Stomach smooth muscle (tissue), 2 donors: ENCODE data around the gene CPZ.

Source experiments
- H3K27ac ChIP-seq: one replicate; pipeline ENCODE4 v1.7.0; 2013; ENCODE audit warnings: mild to moderate bottlenecking, low read length, inconsistent platforms
- H3K27me3 ChIP-seq, 2 donors: one replicate each; pipeline ENCODE4 v1.7.0; 2013; ENCODE audit warnings: low read length in 2 of 2; ENCODE audit not compliant: insufficient read depth in 2 of 2, control insufficient read depth in 1 of 2
- H3K36me3 ChIP-seq, 2 donors: one replicate each; pipeline ENCODE4 v1.7.0; 2013; ENCODE audit warnings: low read length in 2 of 2; ENCODE audit not compliant: control insufficient read depth in 2 of 2, insufficient read depth in 2 of 2
- H3K4me1 ChIP-seq: one replicate; pipeline ENCODE4 v1.7.0; 2013; ENCODE audit warnings: low read length; ENCODE audit not compliant: control insufficient read depth, insufficient read depth
- H3K4me3 ChIP-seq, 2 donors: one replicate each; pipeline ENCODE4 v1.7.0; 2013; ENCODE audit warnings: low read length in 2 of 2
- H3K9ac ChIP-seq, 2 donors: one replicate each; pipeline ENCODE4 v1.7.0; 2013; ENCODE audit warnings: low read length in 2 of 2, mild to moderate bottlenecking in 1 of 2
- H3K9me3 ChIP-seq, 2 donors: one replicate each; pipeline ENCODE4 v1.7.0; 2013; ENCODE audit warnings: low read length in 2 of 2; ENCODE audit not compliant: control insufficient read depth in 2 of 2
- donor health status: healthy.
- donor health status: Pancreatic carcinoma.

CPZ gene

DNA sequence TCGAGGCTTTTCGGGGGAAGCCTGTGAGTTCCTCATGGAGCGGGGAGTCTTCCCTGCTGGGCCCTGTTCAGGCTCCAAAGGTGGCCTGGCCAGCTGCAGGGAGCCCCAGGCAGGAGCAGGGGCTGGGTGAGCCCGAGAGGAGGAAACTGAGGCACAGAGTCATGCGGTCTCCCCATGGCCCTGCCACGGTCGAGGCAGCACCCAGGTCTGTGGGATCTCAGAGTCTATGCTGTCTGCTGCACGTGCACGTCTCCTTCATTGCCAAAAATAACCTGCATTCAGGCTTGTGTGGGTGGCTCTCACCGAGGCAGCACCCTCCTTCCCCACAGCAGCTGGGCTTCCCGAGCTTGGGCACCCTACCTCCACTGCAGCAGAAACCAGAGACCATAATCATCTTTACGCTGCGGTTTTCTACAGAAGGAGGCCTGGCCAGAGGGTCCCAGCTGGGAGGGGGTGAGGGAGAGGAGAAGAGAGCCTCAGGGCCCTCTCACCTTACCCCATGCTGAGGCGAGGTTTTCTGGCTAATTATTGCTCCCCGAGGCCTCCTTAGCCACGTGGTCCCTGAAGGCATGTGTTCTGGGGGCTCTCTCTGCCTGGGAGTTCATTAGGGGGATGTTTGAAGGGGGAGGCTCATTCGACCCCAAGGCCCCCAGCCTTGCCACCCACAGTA, 64.3 kb downstream of the CPZ start:
- no peak overlapping the region for H3K4me3 ChIP-seq
- H3K9ac ChIP-seq: no peak overlapping the region
- H3K9me3 ChIP-seq: peaks cover 2 to 4% of the 10 kb centered on the region in 2 donors
- no peaks in the 10 kb centered on the region for H3K36me3 ChIP-seq
- no peak overlapping the region for H3K27ac ChIP-seq
- H3K4me1 ChIP-seq: no peaks in the 10 kb centered on the region
- H3K27me3 ChIP-seq: peaks cover 0 to 2% of the 10 kb centered on the region in 2 donors

DNA sequence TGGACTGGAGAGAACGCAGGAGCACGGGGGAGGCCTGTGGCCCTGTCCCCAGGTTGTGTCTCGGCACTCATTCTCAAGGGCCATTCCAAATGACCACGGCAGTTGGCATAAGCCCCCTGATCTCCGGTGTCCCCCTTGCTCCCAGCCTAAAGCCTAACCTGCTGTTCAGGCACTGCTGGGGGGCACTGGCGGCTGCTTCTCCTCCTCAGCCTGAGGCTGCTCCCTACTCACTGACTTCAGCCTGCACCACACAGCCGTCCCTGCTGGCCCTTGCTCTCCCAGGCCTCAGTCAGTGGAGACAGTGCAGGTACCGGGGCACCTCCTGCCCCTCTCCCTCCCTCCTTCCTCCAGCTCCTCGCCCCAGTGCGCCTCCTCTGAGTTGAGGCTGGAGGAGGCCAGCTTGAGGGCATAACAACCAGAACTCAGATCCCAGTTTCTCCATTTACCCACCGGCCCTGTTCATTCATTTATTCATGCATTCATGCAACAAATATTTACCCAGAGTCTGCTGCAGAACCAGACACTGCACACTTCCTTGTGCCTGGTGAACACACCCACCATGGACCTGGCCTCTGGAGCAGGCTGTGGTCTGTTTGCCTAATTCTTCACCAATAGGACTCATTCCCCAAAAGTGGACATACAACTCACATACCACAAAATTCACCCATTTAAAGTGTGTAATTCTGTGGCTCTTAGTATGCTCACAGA, 65.0 kb downstream of the CPZ start:
- Histone ChIP-seq H3K4me3 (no peak overlapping the region), H3K27me3 (peaks cover 0 to 2% of the 10 kb centered on the region in 2 donors), H3K27ac (no peak overlapping the region)

DNA sequence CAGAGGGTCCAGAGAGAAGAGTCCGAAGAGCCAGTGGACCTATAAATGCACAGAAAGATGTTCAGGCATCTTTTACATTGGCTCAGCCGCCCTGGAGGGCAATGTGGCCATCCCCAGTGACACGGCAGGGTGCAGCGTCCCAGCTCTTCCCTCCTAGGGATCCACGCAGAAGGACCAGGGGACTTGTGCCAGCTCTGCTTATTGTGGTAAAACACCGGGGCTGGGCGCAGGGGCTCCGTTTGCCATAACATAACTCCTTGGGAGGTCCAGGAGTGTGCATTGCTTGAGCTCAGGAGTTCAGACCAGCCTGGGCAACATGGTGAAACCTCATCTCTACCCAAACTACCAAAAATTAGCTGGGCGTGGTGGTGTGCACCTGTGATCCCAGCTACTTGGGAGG, 70.2 kb downstream of the CPZ start:
- no peak overlapping the region for H3K4me3 ChIP-seq
- peaks cover 0 to 1% of the 10 kb centered on the region in 2 donors for H3K9me3 ChIP-seq
- H3K9ac ChIP-seq: no peak overlapping the region
- no peaks in the 10 kb centered on the region for H3K4me1 ChIP-seq
- H3K27me3 ChIP-seq: peaks cover 0 to 12% of the 10 kb centered on the region in 2 donors
- H3K36me3 ChIP-seq: no peaks in the 10 kb centered on the region
- no peak overlapping the region for H3K27ac ChIP-seq

More for the DNA sequence above, 65.0 kb downstream of the CPZ start:
- no peaks in the 10 kb centered on the region for H3K4me1 ChIP-seq
- peaks cover 2 to 4% of the 10 kb centered on the region in 2 donors for H3K9me3 ChIP-seq
- H3K9ac ChIP-seq: no peak overlapping the region
- no peaks in the 10 kb centered on the region for H3K36me3 ChIP-seq

DNA sequence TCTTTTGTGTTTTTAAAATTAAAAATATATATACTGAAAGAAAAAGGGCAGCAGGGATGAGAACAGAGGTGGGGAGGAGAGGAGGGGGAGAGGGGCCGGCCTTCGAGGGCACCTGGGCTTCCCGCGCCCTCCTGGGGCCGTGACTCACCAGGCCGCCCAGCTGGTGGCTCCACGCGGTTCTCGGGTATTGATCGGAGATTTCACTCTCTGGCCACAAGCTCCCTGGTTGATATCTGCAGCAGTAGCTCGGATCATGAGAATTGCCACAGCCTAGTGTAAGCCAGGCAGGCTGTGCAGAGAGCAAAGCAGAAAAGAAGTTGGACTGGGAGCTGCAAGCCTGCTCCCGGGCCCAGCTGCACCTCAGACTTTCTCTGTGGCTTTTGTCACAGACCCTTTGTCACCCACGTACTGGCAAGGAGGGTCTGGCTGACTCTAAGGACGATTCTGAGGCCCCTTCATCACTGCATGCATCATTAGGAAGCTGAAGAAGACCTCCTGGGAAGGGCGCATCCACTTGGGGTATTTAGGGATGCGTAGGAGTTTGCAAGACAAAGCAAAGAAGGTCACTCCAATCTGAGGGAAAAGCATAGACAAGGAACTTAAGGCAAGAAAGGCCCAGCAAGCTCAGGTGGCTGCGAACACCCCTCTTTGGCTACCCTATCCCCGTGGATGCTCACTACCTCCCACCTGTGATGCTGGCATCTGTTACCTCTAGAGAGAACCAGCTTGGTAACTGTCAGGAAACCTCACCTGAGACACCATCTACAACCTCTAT, 71.7 kb downstream of the CPZ start:
- Histone ChIP-seq H3K27me3 (peaks cover 0 to 12% of the 10 kb centered on the region in 2 donors), H3K4me3 (no peak overlapping the region), H3K4me1 (no peaks in the 10 kb centered on the region)

DNA sequence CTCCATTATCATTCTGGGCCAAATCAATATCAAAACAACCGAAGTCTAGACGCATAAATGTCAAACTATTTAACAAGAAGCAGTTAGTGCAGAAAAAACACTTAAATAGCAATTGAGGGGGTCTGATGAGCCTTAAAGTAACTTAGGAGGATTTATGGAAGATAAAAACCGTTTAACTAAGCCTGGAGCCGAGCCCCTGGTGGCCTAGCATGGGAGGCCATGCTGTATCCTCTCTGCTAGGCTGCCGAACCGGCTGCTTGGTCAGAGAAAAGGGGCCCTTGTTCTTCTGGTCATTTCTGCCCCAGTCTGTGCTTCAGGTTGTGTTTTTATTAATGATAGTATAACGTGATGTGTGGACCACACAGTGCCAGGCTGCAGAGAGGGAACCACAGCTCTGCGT, 72.4 kb downstream of the CPZ start:
- peaks cover 0 to 4% of the 10 kb centered on the region in 2 donors for H3K9me3 ChIP-seq
- no peak overlapping the region for H3K27ac ChIP-seq
- peaks cover 0 to 12% of the 10 kb centered on the region in 2 donors for H3K27me3 ChIP-seq
- H3K9ac ChIP-seq: no peak overlapping the region
- H3K4me3 ChIP-seq: no peak overlapping the region
- H3K36me3 ChIP-seq: no peaks in the 10 kb centered on the region
- no peaks in the 10 kb centered on the region for H3K4me1 ChIP-seq

More for the DNA sequence above, 71.7 kb downstream of the CPZ start:
- Histone ChIP-seq H3K36me3 (no peaks in the 10 kb centered on the region), H3K27ac (no peak overlapping the region), H3K9me3 (peaks cover 0 to 4% of the 10 kb centered on the region in 2 donors), H3K9ac (no peak overlapping the region)

DNA sequence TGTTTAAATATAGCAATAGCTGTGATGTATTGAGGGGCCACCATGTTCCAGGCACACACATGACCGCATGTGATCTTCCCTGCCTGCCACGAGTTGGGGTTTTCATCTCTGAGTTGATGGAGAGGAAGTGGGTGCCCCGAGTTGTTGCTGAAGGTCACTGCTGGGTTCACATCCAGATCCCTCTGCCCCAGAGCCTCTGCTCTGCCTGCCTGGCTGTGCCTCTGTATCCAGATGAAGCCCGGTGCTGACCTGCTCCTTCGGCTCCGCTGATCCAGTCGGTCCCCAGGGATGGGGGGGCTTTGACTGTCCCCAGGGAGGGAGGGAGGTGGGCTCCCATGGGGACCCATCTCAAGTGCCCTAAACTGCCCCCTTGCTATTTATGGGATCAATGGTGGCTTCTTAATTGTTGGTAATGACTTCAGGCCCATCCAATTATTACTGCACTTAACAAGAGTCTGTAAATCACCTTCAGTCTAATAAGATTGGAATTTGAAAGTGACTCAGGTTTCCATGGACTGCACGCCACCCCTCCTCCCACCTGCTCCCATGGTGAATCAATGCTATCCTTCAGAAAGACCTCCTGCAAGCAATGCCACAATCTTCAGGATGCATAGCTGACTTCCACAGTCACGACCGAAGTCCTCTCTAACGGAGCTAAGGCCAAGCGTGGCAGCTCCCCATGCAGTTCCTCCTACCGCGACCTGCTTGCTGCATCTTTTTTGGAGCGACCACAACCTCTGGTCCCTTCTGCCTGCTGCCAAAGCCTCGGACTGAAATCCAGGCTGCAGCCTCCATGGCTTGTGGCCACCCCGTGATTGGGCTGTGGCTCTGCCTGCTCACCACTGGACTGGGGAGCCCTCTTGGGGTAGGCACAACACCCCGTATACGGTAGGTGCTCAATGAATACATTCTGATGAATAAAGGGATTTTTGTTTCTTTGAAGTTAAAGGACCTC, 73.1 kb downstream of the CPZ start:
- H3K36me3 ChIP-seq: no peaks in the 10 kb centered on the region
- H3K9me3 ChIP-seq: peaks cover 0 to 4% of the 10 kb centered on the region in 2 donors
- H3K9ac ChIP-seq: no peak overlapping the region
- peaks cover 0 to 10% of the 10 kb centered on the region in 2 donors for H3K27me3 ChIP-seq
- no peaks in the 10 kb centered on the region for H3K4me1 ChIP-seq
- H3K4me3 ChIP-seq: no peak overlapping the region
- H3K27ac ChIP-seq: no peak overlapping the region

DNA sequence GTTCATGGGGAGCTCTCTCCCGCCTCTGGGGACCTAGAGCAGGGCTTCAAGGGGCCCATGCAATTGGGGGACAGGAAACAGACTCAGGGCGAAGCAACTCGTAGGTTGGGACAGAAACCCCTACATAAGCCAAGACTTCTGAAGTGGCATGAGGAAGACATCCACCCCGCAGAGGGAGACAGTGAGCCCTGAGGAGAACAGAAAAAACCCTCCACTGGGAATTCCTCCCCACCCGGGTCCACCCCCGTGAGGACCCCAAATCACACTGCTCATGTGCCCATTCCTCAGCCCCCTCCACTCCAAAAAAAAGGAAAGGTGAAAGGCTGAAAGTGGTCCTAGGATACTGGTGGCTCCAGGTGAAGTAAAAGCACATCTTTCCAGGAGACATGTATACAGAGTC, 74.0 kb downstream of the CPZ start:
- no peak overlapping the region for H3K27ac ChIP-seq
- no peak overlapping the region for H3K9ac ChIP-seq
- peaks cover 0 to 4% of the 10 kb centered on the region in 2 donors for H3K9me3 ChIP-seq
- no peaks in the 10 kb centered on the region for H3K4me1 ChIP-seq
- H3K36me3 ChIP-seq: no peaks in the 10 kb centered on the region
- peaks cover 0 to 12% of the 10 kb centered on the region in 2 donors for H3K27me3 ChIP-seq
- no peak overlapping the region for H3K4me3 ChIP-seq
